G401 (cell line): ENCODE measurements around the gene FUCA1. TPM values are rescaled to one million over a fixed set of nuclear protein-coding genes. Genes with fewer than 3 reads are reported as not detected.
A peak's percentile ranks its signal among the peaks of the same experiment; 100 is the strongest.
"Not testable (repeated sequence)": the region's sequence is repeated elsewhere in the genome, so short reads cannot be mapped to it uniquely, and the experiment has no call there.

Experiments
- DNase-seq: peaks from one replicate; pipeline ENCODE4 v3.0.0-alpha.2; 2015; ENCODE audit warnings: low spot score
- in situ Hi-C: cut with HindIII; loops from 2 replicates; pipeline ENCODE4 v1.10.0; 2016; ENCODE audit warnings: low sequenced_read_pairs, mixed read lengths
- total RNA-seq: library from RNA; depleted of rRNA; stranded (reverse); fragments of >200 nt; shearing (Covaris generic); gene quantifications from 2 replicates; pipeline ENCODE4 v1.2.3, GENCODE V29; 2014

The FUCA1 gene
- total RNA-seq, 1 experiment from 2014 or later = 84.1 TPM

DNA sequence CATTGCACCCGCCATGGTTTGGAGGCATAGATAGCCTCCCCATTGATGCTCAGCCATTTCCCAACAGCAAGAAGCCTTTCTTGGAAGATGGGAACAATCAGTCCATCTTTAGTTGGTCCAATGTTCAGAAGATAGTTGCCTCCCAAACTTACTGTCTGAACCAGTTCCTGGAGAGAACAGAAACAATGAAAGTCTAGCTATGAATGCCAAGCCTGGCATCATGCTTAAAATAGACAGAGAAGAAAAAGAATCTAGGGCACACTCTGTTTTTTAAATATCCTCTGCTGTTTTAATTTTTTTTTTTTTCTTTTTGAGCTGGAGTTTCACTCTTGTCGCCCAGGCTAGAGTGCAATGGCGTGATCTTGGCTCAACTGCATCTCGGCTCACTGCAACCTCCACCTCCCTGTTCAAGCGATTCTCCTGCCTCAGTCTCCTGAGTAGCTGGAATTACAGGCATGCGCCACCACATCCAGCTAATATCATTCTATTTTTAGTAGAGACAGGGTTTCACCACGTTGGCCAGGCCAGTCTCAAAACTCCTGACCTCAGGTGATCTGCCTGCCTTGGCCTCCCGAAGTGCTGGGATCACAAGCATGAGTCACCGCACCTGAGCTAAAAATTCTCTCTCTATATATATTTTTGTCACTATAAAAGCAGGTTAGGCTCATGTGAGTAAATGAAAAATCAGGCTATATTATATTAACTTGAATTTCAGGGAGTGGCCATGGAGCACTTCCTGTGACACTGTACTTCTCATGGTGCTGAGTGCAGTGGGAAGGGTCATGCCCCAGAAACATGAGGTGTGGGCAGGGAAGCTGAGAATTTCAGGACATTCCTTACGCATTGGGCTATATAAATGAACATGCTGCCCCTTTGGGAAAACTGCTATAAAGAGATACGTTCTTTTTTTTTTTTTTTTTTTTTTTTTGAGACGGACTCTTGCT is 19.1 kb downstream of the FUCA1 start:
- in situ Hi-C loops = no loop called here
- DNase-seq = no peak

DNA sequence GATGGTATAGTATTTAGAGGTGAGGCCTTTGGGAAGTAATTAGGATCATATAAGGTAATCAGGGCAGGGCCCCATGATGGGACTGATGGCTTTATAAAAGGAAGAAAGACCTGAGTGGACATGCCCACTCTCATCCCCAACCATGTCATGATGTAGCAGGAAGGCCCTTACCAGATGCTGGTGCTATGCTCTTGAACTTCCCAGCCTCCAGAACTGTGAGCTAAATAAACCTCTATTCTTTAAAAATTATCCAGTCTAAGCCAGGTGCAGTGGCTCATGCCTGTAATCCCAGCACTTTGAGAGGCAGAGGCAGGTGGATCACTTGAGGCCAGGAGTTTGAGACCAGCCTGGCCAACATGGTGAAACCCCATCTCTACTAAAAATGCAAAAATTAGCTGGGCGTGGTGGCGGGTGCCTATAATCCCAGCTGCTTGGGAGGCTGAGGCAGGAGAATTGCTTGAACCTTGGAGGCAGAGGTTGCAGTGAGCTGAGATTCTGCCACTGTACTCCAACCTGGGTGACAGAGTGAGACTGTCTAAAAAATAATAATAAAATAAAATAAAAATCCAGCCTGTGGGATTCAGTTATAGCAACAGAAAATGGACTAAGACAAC is 20.5 kb downstream of the FUCA1 start:
- DNase-seq, in situ Hi-C loops: not testable (repeated sequence)

- no peak for DNase-seq
- in situ Hi-C loops = no loop called here
Measured at GRCh38 chr1:23845163-23845562, 22.9 kb downstream of the FUCA1 start.

DNA sequence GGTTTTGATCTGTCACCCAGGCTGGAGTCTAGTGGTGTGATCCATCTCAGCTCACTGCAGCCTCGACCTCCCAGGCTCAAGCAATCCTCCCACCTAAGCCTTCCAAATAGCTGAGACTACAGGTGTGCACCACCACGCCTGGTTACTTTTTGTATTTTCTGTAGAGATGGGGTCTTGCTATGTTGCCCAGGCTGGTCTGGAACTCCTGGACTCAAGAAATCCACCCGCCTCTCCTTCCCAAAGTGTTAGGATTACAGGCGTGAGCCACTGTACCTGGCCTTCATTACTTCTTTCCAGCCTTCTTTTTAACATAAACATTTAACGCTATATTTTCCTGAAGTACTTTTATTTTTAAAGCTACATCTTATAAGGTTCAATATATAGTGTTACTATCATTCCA is 24.4 kb downstream of the FUCA1 start:
- no peak for DNase-seq
- in situ Hi-C loops = no loop called here

DNA sequence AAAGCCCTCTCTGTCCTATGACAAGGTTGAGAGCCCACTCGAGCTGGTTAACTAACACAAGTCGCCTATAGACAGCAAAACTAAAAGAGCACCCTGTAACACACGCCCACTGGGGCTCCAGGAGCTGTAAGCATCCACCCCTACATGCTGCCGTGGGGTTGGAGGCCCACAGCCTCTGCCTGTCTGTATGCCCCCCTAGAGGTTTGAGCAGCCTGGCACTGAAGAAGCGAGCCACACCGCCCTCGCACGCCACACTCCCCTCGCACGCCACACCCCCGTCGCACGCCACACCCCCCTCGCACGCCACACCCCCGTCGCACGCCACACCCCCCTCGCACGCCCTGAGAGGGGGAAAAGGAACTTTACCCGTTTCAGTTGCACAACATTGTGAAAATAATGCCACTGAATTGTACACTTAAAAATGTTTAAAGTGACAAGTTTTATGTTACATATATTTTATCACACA is 29.7 kb downstream of the FUCA1 start:
- in situ Hi-C loops = no loop called here
- peak; percentile 8 for DNase-seq

DNA sequence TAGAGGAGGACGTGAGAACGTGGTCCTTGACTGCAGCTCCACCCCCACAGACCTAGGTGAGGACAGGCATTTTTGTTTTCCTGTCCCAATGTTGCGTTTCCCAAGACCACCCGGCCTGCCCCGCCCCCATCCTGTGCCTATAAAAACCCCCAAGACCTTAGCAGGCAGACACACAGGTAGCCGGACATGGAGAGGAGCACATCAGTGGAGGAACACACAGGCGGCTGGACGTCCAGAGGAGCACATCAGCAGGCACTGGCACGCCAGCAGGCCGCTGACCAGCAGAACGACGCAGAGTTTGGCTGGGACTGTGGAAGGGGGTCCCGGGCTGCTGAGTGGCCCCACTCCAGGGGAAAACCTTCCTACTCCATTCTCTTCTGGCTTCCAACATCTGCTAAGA is 30.2 kb downstream of the FUCA1 start:
- DNase-seq = no peak
- in situ Hi-C loops = no loop called here

DNA sequence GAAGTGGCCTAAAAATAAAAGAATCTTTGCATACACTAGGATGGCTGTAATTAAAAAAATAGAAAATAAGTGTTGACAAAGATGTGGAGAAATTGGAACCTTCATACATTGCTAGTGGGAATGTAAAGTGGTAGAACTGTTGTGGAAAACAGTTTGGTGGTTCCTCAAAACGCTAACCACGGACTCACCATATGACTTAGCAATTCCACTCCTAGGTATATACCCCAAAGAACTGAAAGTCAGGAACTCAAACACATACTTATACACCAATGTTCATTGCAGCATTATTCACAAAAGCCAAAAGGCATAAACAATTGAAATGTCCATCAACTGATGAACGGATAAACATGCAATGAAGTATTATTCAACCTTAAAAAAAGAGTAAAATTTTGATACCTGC is 32.1 kb downstream of the FUCA1 start:
- in situ Hi-C loops = no loop called here
- DNase-seq = no peak

GRCh38 chr1:23834156-23834555 is 33.9 kb downstream of the FUCA1 start:
- in situ Hi-C loops, DNase-seq: not testable (repeated sequence)

DNA sequence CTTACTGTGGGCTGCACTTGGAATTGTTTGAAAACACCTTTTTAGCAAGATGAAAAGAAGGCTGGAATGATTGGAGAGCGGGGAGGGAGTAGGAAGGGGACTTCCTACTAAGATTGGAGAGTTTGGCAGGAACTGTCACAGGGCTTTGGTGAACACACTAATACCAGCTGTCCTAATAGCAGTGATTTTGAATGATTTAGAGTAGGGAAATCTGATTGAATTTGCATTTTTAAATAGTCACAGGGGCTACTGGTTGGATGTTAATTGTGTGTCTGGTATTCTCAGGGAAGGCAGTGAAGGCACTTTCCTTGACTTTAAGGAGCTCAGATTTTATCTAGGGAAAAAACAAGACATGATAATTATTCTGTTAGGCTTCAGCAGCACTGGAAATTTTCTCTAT is 40.4 kb downstream of the FUCA1 start:
- in situ Hi-C loops = no loop called here
- no peak for DNase-seq

DNA sequence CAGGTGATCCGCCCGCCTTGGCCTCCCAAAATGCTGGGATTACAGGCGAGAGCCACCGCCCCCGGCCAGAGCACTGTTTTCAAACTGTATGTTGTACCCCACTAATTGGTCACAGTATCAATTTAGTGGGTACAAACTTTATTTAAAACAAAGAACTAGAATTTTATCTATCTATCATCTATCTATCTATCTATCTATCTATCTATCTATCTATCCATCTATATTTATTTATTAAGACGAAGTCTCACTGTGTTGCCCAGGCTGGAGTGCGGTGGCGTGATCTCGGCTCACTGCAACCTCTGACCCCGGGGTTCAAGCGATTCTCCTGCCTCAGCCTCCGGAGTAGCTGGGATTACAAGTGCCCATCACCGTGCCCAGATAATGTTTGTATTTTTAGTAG is 41.5 kb downstream of the FUCA1 start:
- DNase-seq, in situ Hi-C loops: not testable (repeated sequence)

- DNase-seq = peak; percentile 30
- in situ Hi-C loops = no loop called here
Measured at GRCh38 chr1:23825762-23826522, 42.1 kb downstream of the FUCA1 start.

DNA sequence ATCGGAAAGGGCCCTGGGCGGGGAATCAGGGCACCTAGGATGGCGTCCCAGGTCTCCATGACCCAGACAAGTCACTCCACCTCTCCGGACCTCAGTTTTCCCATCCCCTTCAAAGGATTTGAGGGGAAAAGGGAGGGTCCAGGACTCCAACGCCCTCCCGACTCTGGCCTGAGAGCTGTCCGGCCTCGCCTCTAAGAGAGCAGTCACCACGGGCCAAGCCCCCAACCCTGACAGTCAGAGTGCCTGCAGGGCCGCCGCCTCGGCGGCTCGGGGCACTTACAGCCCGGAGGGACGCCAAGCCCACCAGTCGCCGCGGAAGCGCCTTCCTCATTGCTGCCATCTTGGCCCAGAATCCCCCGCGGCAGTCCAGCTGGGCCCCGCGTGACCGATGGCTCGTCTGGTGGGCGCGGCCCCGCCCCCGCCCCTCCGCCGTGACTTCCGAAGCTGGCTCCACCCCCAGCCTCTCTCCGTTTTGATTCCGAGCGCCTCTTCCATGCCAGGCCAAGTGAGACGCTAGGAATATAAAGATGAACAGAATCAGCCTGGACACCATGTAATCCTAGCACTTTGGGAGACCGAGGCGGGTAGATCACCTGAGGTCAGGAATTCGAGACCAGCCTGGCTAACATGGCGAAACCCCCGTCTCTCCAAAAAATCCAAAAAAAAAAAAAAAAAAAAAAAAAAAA is 42.9 kb downstream of the FUCA1 start, which contains the start of gene HMGCL:
HMGCL (minus strand) TSS at position 354 of the 686 bp plus-strand sequence; CDS start at position 340, 14 bp downstream.
- in situ Hi-C loops = no loop called here
- peak; percentile 90 for DNase-seq

DNA sequence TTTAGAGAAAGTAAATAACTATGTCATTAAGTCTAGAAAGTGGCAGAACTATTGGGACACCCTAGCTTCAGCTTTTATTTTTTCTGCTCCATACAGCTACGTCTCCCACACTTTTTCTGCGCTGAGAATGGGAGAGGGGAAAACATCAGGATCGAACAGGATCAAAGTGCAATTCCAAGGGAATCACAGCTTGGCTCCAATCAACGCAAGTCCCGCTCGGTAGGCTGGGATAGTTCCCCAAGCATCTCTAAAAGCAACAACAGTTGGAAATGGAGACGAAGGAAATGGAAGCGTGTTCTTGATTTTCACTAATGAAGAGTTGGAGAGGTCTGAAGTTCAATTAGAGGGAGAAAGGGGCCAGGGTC is 43.4 kb downstream of the FUCA1 start:
- peak; percentile 15 for DNase-seq
- in situ Hi-C loops = no loop called here

GRCh38 chr1:23823767-23824166 is 44.3 kb downstream of the FUCA1 start:
- DNase-seq = no peak
- in situ Hi-C loops = no loop called here

GRCh38 chr1:23817633-23818032 is 50.5 kb downstream of the FUCA1 start:
- in situ Hi-C loops = no loop called here
- no peak for DNase-seq

DNA sequence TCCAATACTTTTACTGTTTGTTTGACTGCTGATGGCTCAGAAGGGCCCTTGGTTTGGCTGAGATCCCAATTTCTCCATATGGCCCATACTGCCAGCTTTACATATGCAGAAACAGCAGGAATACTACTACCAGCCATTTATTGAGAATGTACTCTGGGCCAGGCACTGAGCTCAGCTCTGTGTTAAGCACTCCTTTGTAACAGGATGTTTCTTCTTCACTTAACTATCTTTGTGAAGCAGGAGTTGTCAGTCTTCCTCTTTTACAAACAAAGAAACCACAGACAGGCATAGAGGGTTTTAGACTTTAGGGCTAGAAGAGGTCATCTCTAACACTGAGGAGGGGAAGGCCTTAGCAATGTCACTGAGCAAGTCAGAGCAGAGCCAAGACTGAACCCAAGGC is 51.2 kb downstream of the FUCA1 start:
- no peak for DNase-seq
- in situ Hi-C loops = no loop called here

GRCh38 chr1:23816361-23816760 is 51.7 kb downstream of the FUCA1 start:
- in situ Hi-C loops = no loop called here
- DNase-seq = no peak

DNA sequence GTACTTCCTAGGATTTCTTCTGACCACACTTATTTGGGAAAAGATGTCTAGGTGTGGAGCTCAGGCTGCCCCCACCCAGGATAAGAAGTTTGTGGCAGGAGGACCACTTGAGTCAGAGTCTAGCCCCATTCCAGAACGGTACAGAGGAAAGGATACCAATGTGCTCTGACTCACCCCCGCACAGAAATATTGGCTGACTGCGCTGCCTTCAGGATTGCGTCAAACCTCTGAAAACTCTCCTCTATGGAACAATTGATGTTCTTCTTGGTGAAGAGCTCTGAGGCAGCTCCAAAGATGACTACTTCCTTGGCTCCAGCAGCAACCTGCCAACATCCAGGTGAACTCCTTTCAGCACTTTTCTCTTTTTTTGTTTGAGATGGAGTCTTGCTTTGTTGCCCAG is 54.1 kb downstream of the FUCA1 start:
- DNase-seq = no peak
- in situ Hi-C loops = no loop called here

DNA sequence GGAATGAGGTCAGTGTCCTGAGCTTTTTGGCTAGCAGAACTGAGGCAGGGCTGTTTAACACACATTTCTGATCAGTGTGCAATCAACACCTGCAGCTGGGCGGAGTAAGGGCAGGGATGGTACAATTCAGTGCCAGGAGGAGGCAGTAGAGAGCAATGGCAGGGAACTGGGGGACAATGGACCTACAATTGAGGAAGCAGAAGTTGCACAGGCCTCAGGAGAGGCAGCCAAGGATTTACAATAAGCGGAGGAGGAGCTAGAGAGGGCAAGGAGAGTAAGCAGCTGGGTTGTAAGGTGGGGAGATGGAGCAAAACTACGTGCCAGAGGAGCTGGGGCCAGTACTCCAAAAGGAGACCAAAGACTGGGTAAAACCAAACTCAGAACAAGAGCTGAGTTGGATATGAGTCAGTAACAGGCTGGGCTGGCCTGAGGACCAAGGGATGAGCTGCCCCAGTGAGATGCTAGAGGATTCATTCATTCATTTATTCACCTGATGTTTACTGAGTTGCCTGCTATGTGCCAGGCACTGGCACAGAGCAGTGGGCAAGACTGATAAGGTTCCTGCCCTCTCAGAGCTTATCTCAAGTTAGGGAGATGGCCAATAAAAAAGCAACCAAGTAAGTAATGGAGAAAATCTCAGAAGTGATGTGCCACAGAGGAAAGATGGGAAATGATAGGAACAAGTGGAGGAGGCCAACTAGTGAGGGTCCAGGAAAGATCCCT is 57.1 kb downstream of the FUCA1 start:
- in situ Hi-C loops = no loop called here
- peak; percentile 13 for DNase-seq
